Testis (tissue), 3 donors: ENCODE results near the gene INPPL1. TPM values are rescaled to one million over a fixed set of nuclear protein-coding genes. Genes with fewer than 3 reads are reported as not detected.

Experiments
- DNase-seq: peaks from one replicate; pipeline ENCODE4 v3.0.0-alpha.2; 2019
- H3K27ac ChIP-seq, 2 donors: fragments of 200-600 bp; sonication (generic); one replicate each; pipeline ENCODE4 v1.5.1; 2019
- H3K27me3 ChIP-seq: fragments of 200-600 bp; sonication (generic); one replicate; pipeline ENCODE4 v1.5.1; 2019
- H3K36me3 ChIP-seq: fragments of 200-600 bp; sonication (generic); one replicate; pipeline ENCODE4 v1.5.1; 2017; ENCODE audit warnings: low read depth; ENCODE audit errors: missing control alignments
- H3K4me1 ChIP-seq: fragments of 200-600 bp; sonication (generic); one replicate; pipeline ENCODE4 v1.5.1; 2019
- H3K4me3 ChIP-seq, 2 donors: fragments of 200-600 bp; sonication (generic); one replicate each; pipeline ENCODE4 v1.5.1; 2017 to 2019
- H3K9me3 ChIP-seq: fragments of 200-600 bp; sonication (generic); one replicate; pipeline ENCODE4 v1.5.1; 2017
- POLR2A ChIP-seq: fragments of 450-650 bp; IDR thresholded peaks from one replicate; pipeline ENCODE4 v1.6.1; 2017; ENCODE audit warnings: antibody characterized with exemption, mild to moderate bottlenecking, moderate library complexity
- WGBS, 2 donors: methylation state at CpG; one replicate each; pipeline ENCODE4 v1.1.5; 2018; 5-methylcytosine and 5-hydroxymethylcytosine counted together
- intact Hi-C: fragments of 100-400 bp; cut with DNase I; formaldehyde crosslinking; loops from one replicate; pipeline ENCODE4 v1.15.1; 2023; ENCODE audit warnings: low total_unique reads
- polyA plus RNA-seq: library from polyadenylated mRNA; stranded (reverse); fragments of 350-450 nt; fragmentation: Illumina TruSeq; extraction: RNeasy Lipid Tissue Mini Kit (QIAGEN cat#74804); gene quantifications from one replicate; pipeline ENCODE4 v1.2.3, GENCODE V29; 2014; ENCODE audit warnings: low read depth, low replicate concordance; ENCODE audit not compliant: insufficient read depth
- total RNA-seq, 2 donors: library from RNA; depleted of rRNA; stranded (reverse); fragments of >200 nt; gene quantifications; one replicate each; pipeline ENCODE4 v1.2.3, GENCODE V29; 2016
- TF ChIP-seq, protein P1 (sequence below), 3 experiments: fragments of 450-650 bp in 2 of 3; fragments of 200-600 bp in 1 of 3; sonication (generic) in 1 of 3; IDR thresholded peaks; one replicate each; pipeline ENCODE4 v1.5.1; 2016 to 2019; ENCODE audit warnings: antibody characterized with exemption in 3 of 3, mild to moderate bottlenecking in 2 of 3, moderate library complexity in 1 of 3

The INPPL1 gene
- total and polyA plus RNA-seq, 3 donors from 2014 or later: 48.1 to 132 (median 120) TPM

DNA sequence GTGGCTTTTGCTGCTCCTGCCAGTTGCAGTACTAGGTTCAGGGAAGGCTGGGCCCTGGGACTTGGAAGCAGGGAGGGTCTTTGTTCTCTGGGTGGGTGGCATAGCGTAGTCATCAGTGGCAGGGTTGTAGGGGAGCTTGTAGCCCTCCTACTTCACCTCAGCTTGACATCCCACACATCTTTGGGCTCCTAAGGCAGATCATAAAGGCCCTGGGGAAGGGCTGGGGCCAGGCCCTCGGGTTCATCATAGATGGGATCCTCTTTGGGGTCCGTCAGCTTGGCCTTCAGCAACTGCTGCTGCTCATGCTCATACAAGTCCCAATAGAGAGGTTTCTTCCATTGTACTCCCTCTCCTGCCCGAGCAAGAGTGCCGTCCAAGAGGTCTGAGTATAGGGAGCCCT is 25.4 kb downstream of the INPPL1 start:
- 92% methylated on average over 5 of the region's 5 CpGs; no CpG with 5 or more reads in 1 of the 2 donors for WGBS, 2 donors
- no peaks in the 10 kb centered on the region for H3K36me3 ChIP-seq
- no peaks in the 10 kb centered on the region for H3K4me1 ChIP-seq
- H3K4me3 ChIP-seq: no peak overlapping the region
- intact Hi-C loops: no loop called here
- H3K27me3 ChIP-seq: no peaks in the 10 kb centered on the region
- H3K9me3 ChIP-seq: no peaks in the 10 kb centered on the region
- DNase-seq: no peak
- no peak overlapping the region for H3K27ac ChIP-seq
- TF ChIP-seq, protein P1, sequence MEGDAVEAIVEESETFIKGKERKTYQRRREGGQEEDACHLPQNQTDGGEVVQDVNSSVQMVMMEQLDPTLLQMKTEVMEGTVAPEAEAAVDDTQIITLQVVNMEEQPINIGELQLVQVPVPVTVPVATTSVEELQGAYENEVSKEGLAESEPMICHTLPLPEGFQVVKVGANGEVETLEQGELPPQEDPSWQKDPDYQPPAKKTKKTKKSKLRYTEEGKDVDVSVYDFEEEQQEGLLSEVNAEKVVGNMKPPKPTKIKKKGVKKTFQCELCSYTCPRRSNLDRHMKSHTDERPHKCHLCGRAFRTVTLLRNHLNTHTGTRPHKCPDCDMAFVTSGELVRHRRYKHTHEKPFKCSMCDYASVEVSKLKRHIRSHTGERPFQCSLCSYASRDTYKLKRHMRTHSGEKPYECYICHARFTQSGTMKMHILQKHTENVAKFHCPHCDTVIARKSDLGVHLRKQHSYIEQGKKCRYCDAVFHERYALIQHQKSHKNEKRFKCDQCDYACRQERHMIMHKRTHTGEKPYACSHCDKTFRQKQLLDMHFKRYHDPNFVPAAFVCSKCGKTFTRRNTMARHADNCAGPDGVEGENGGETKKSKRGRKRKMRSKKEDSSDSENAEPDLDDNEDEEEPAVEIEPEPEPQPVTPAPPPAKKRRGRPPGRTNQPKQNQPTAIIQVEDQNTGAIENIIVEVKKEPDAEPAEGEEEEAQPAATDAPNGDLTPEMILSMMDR (IDR thresholded peaks at IDR 0.05): no peak
- no peak for TF ChIP-seq POLR2A

DNA sequence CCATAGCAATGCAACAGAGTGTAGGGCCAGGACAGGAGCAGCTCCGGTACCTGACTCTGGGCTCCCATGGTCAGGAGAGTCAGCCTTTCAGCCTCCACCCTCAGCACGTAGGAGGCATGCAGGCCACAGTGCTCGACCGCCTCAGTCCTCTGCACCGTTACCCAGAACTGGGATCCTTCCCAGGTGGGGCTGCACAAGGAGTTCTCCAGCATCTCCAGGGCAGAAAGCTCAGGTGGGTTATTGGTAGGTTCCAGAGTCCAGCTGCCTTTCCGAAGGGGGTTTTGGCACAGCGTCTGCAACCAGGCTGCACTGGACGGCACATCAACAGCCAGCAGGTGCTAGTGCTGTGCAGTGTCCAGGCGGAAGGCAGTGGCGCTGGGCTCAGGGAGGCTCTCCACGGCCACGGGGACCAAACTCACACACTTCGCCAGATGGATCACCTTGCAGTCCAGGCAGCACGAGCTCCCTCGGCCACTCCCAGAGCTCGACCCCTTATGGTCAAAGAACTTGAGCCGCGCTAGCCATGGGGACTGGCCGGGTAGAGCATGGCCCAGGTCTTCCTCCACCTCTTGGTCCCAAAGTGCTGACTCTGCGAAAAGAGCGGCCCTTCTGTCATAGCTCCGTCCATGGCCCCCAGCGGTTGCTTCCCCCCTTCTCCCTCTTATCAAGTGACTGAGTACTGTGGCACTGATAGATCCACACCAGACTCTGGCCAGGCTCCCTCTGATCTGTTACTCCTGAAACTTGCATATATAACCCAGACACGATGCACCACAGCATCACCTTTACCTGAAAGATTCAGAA is 26.3 kb downstream of the INPPL1 start:
- no peaks in the 10 kb centered on the region for H3K27me3 ChIP-seq
- no peaks in the 10 kb centered on the region for H3K4me1 ChIP-seq
- no peaks in the 10 kb centered on the region for H3K36me3 ChIP-seq
- 89 to 92% methylated on average over 16 to 24 of the region's 24 CpGs for WGBS, 2 donors
- H3K9me3 ChIP-seq: no peaks in the 10 kb centered on the region
- H3K4me3 ChIP-seq: no peak overlapping the region
- no peak overlapping the region for H3K27ac ChIP-seq
- TF ChIP-seq, protein P1 (IDR thresholded peaks at IDR 0.05): no peak
- TF ChIP-seq POLR2A: no peak
- intact Hi-C loops: no loop called here
- DNase-seq: no peak

DNA sequence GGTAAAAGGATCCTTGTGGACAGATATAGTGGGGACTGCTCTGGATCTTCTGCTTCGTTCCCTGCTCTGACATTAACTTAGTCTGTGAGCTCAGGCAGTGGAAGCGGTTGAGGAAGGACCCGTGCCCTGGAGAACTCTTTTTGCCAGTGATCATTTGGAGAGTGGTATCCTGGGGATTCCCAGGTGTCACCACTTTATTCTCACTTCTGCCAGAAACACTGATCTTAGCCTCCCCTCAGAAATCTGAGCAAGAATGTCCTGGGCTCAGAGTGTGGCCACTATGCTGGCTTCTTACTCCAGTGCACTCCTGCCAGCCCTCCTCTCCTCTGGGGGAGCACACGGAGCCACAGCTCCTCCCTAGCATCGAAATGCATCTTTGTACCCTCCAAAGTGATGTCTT is 27.0 kb downstream of the INPPL1 start:
- no peak for DNase-seq
- Histone ChIP-seq H3K27ac (no peak overlapping the region), H3K27me3 (no peaks in the 10 kb centered on the region), H3K36me3 (no peaks in the 10 kb centered on the region), H3K9me3 (no peaks in the 10 kb centered on the region), H3K4me3 (no peak overlapping the region), H3K4me1 (no peaks in the 10 kb centered on the region)
- no peak for TF ChIP-seq POLR2A
- TF ChIP-seq, protein P1 (IDR thresholded peaks at IDR 0.05): no peak
- intact Hi-C loops: no loop called here
- WGBS, 2 donors: 84 to 87% methylated on average over 5 of the region's 5 CpGs

GRCh38 chr11:72253392-72253791 is 28.8 kb downstream of the INPPL1 start:
- DNase-seq: no peak
- H3K36me3 ChIP-seq: no peaks in the 10 kb centered on the region
- H3K9me3 ChIP-seq: no peaks in the 10 kb centered on the region
- H3K4me3 ChIP-seq: no peak overlapping the region
- no peak overlapping the region for H3K27ac ChIP-seq
- H3K4me1 ChIP-seq: no peaks in the 10 kb centered on the region
- intact Hi-C loops: no loop called here
- 90 to 92% methylated on average over 3 of the region's 3 CpGs for WGBS, 2 donors
- H3K27me3 ChIP-seq: no peaks in the 10 kb centered on the region
- TF ChIP-seq, protein P1 (IDR thresholded peaks at IDR 0.05): no peak
- TF ChIP-seq POLR2A: no peak
